Testis (tissue), 3 donors: ENCODE data around the gene RASAL1. TPM values are rescaled to one million over a fixed set of nuclear protein-coding genes. Genes with fewer than 3 reads are reported as not detected.

Experiments
- DNase-seq: peaks from one replicate; pipeline ENCODE4 v3.0.0-alpha.2; 2019
- H3K27ac ChIP-seq, 2 donors: fragments of 200-600 bp; sonication (generic); one replicate each; pipeline ENCODE4 v1.5.1; 2019
- H3K27me3 ChIP-seq: fragments of 200-600 bp; sonication (generic); one replicate; pipeline ENCODE4 v1.5.1; 2019
- H3K36me3 ChIP-seq: fragments of 200-600 bp; sonication (generic); one replicate; pipeline ENCODE4 v1.5.1; 2017; ENCODE audit warnings: low read depth; ENCODE audit errors: missing control alignments
- H3K4me1 ChIP-seq: fragments of 200-600 bp; sonication (generic); one replicate; pipeline ENCODE4 v1.5.1; 2019
- H3K4me3 ChIP-seq, 2 donors: fragments of 200-600 bp; sonication (generic); one replicate each; pipeline ENCODE4 v1.5.1; 2017 to 2019
- H3K9me3 ChIP-seq: fragments of 200-600 bp; sonication (generic); one replicate; pipeline ENCODE4 v1.5.1; 2017
- CTCF ChIP-seq, 3 experiments: fragments of 450-650 bp in 2 of 3; fragments of 200-600 bp in 1 of 3; sonication (generic) in 1 of 3; IDR thresholded peaks; one replicate each; pipeline ENCODE4 v1.5.1; 2016 to 2019; ENCODE audit warnings: antibody characterized with exemption in 3 of 3, mild to moderate bottlenecking in 2 of 3, moderate library complexity in 1 of 3
- POLR2A ChIP-seq: fragments of 450-650 bp; IDR thresholded peaks from one replicate; pipeline ENCODE4 v1.6.1; 2017; ENCODE audit warnings: antibody characterized with exemption, mild to moderate bottlenecking, moderate library complexity
- WGBS, 2 donors: methylation state at CpG; one replicate each; pipeline ENCODE4 v1.1.5; 2018; 5-methylcytosine and 5-hydroxymethylcytosine counted together
- intact Hi-C: fragments of 100-400 bp; cut with DNase I; formaldehyde crosslinking; loops from one replicate; pipeline ENCODE4 v1.15.1; 2023; ENCODE audit warnings: low total_unique reads
- polyA plus RNA-seq: library from polyadenylated mRNA; stranded (reverse); fragments of 350-450 nt; fragmentation: Illumina TruSeq; extraction: RNeasy Lipid Tissue Mini Kit (QIAGEN cat#74804); gene quantifications from one replicate; pipeline ENCODE4 v1.2.3, GENCODE V29; 2014; ENCODE audit warnings: low read depth, low replicate concordance; ENCODE audit not compliant: insufficient read depth
- total RNA-seq, 2 donors: library from RNA; depleted of rRNA; stranded (reverse); fragments of >200 nt; gene quantifications; one replicate each; pipeline ENCODE4 v1.2.3, GENCODE V29; 2016

The RASAL1 gene
- total and polyA plus RNA-seq, 3 donors from 2014 or later: 5.0 to 20.1 (median 18.2) TPM

DNA sequence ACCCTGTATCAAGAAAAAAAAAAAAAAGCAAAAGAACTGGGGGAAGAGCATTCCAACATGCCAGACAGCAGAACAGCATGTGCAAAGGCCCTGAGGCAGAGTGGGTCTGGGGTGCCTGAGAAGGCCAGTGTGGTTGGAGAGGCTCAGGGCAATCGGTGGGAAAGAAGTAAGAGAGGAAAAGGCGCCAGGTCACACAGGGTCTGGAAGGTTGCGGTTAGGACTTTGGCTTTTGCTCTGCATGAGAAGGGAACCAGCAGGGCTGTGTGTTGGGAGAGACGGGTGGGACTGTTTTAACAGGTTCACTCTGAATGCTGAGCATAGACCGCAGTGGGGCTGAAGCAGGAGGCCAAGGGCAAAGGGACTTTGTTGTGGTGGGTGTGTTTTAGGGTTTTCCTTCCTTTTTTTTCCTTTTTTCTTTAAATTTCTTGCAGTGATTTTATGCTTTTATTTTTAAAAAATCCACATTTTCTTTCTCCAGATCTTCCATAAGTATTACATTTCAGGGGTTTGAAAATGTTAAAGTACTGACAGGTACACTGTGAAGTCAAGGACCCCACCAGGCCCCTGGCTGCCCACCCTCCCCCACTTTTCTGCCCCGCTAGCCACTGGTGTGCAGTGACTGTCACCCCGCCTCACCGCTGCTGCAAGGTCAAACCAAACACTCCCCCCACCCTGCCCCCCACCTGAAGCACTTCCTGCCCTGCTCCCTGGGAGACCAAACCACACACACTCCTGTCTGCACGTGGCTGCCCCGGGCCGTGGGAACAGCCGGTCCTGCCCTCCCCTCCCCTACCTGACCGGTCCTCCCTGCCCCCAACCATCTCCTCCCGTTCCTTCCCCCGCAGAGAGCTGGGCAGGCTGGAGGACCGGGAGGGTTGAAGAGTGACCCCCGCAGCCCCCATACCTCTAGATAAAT is 49.1 kb downstream of the RASAL1 start:
- no peaks in the 10 kb centered on the region for H3K27me3 ChIP-seq
- no peak overlapping the region for H3K4me3 ChIP-seq
- no peaks in the 10 kb centered on the region for H3K36me3 ChIP-seq
- peak; percentile 43 for DNase-seq
- H3K4me1 ChIP-seq: peaks cover 42% of the 10 kb centered on the region
- intact Hi-C loops: no loop called here
- H3K9me3 ChIP-seq: no peaks in the 10 kb centered on the region
- WGBS, 2 donors: 41 to 45% methylated on average over 17 of the region's 17 CpGs
- H3K27ac ChIP-seq: peak overlapping the region in 1 of 2 donors; percentile 30
- TF ChIP-seq CTCF (IDR thresholded peaks at IDR 0.05) (no peak), POLR2A (no peak)

- peak; percentile 76 for DNase-seq
- intact Hi-C loops: no loop called here
- H3K4me3 ChIP-seq: no peak overlapping the region
- no peaks in the 10 kb centered on the region for H3K27me3 ChIP-seq
- 62% methylated on average over 6 to 11 of the region's 11 CpGs for WGBS, 2 donors
- H3K36me3 ChIP-seq: no peaks in the 10 kb centered on the region
- peaks cover 59% of the 10 kb centered on the region for H3K4me1 ChIP-seq
- H3K27ac ChIP-seq: peak overlapping the region; percentile 9 to 80
- no peaks in the 10 kb centered on the region for H3K9me3 ChIP-seq
- no peak for TF ChIP-seq CTCF (IDR thresholded peaks at IDR 0.05)
Measured at GRCh38 chr12:113083863-113084435, 51.6 kb downstream of the RASAL1 start.

GRCh38 chr12:113082486-113083148 is 52.9 kb downstream of the RASAL1 start:
- peaks cover 59% of the 10 kb centered on the region for H3K4me1 ChIP-seq
- no peak overlapping the region for H3K4me3 ChIP-seq
- no peaks in the 10 kb centered on the region for H3K27me3 ChIP-seq
- no peaks in the 10 kb centered on the region for H3K36me3 ChIP-seq
- 71% methylated on average over 9 of the region's 9 CpGs for WGBS, 2 donors
- no peak for TF ChIP-seq POLR2A
- TF ChIP-seq CTCF (IDR thresholded peaks at IDR 0.05): no peak
- intact Hi-C loops: no loop called here
- H3K27ac ChIP-seq: peak overlapping the region; percentile 9 to 80
- DNase-seq: peak; percentile 75
- no peaks in the 10 kb centered on the region for H3K9me3 ChIP-seq

DNA sequence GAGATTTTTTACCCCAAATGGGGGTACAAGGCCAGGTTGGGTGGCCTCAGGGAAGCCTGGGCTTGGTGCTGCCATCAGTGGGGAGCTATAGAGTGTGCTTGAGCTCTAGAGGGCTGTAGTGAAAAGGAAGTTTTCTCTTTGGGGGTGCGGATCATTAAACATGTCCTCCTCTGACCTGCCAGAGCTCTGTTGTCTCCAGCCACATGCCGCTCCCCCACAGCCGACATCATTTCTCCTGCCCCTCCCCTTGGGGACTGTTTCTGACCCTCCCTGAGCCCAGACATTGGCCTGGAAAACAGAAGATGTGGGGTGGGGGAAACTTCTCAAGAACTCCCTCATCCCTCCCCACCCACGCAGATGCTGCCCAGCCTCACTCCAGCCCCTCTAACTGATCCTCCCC is 53.7 kb downstream of the RASAL1 start:
- intact Hi-C loops: no loop called here
- Histone ChIP-seq H3K27me3 (no peaks in the 10 kb centered on the region), H3K9me3 (no peaks in the 10 kb centered on the region), H3K4me3 (no peak overlapping the region), H3K4me1 (peaks cover 51% of the 10 kb centered on the region), H3K27ac (peak overlapping the region; percentile 9 to 80), H3K36me3 (no peaks in the 10 kb centered on the region)
- peak; percentile 52 for DNase-seq
- TF ChIP-seq CTCF (IDR thresholded peaks at IDR 0.05): no peak
- TF ChIP-seq POLR2A: no peak
- WGBS, 2 donors: 44 to 69% methylated on average over 4 of the region's 4 CpGs
